Neural progenitor cell (in vitro differentiated cells): ENCODE results near the gene REPS1. TPM values are rescaled to one million over a fixed set of nuclear protein-coding genes. Genes with fewer than 3 reads are reported as not detected.

ENCODE experiments used
- DNase-seq: peaks from one replicate; pipeline ENCODE4 v3.0.0-alpha.2; 2016; ENCODE audit warnings: low spot score
- H2AFZ ChIP-seq: fragments of 200-600 bp; sonication (generic); replicated peaks from 2 replicates; pipeline ENCODE4 v1.6.1; 2016; ENCODE audit warnings: antibody characterized with exemption
- H3F3A ChIP-seq: fragments of 200-600 bp; sonication (generic); 2 replicates; pipeline ENCODE4 v1.6.1; 2016; ENCODE audit warnings: antibody characterized with exemption, low read depth
- H3K27ac ChIP-seq: fragments of 200-600 bp; sonication (generic); 2 replicates; pipeline ENCODE4 v1.5.1; 2016; ENCODE audit warnings: mild to moderate bottlenecking
- H3K27me3 ChIP-seq: fragments of 200-600 bp; sonication (generic); 2 replicates; pipeline ENCODE4 v1.6.1; 2016; ENCODE audit warnings: mild to moderate bottlenecking, moderate library complexity
- H3K36me3 ChIP-seq: fragments of 200-600 bp; sonication (generic); 2 replicates; pipeline ENCODE4 v1.5.1; 2016
- H3K4me1 ChIP-seq: fragments of 200-600 bp; sonication (generic); 2 replicates; pipeline ENCODE4 v1.6.1; 2016; ENCODE audit warnings: mixed run types
- H3K4me2 ChIP-seq: fragments of 200-600 bp; sonication (generic); 2 replicates; pipeline ENCODE4 v1.6.1; 2016
- H3K4me3 ChIP-seq: fragments of 200-600 bp; sonication (generic); 2 replicates; pipeline ENCODE4 v1.5.1; 2016
- H3K79me2 ChIP-seq: fragments of 200-600 bp; sonication (generic); 2 replicates; pipeline ENCODE4 v1.6.1; 2016; ENCODE audit warnings: low read depth
- H3K9ac ChIP-seq: fragments of 200-600 bp; sonication (generic); 2 replicates; pipeline ENCODE4 v1.6.1; 2016
- H3K9me3 ChIP-seq: fragments of 200-600 bp; sonication (generic); 2 replicates; pipeline ENCODE4 v1.5.1; 2016; ENCODE audit warnings: low read depth
- H4K20me1 ChIP-seq: fragments of 200-600 bp; sonication (generic); 2 replicates; pipeline ENCODE4 v1.6.1; 2016; ENCODE audit warnings: low read depth
- H3K27ac Mint-ChIP-seq: 3 replicates; pipeline ENCODE4 v1.8.0; 2021; ENCODE audit warnings: mixed read lengths
- H3K27me3 Mint-ChIP-seq: 2 replicates; pipeline ENCODE4 v1.8.0; 2022; ENCODE audit warnings: low read depth, mild to moderate bottlenecking, inconsistent platforms, moderate library complexity, mixed read lengths; ENCODE audit not compliant: insufficient read depth
- H3K36me3 Mint-ChIP-seq: 3 replicates; pipeline ENCODE4 v1.8.0; 2021; ENCODE audit warnings: mixed read lengths
- H3K4me1 Mint-ChIP-seq: 3 replicates; pipeline ENCODE4 v1.8.0; 2021; ENCODE audit warnings: mixed read lengths
- H3K4me3 Mint-ChIP-seq: 3 replicates; pipeline ENCODE4 v1.8.0; 2021; ENCODE audit warnings: mild to moderate bottlenecking, moderate library complexity, mixed read lengths
- H3K9me3 Mint-ChIP-seq: 3 replicates; pipeline ENCODE4 v1.8.0; 2020; ENCODE audit warnings: mixed read lengths
- CTCF ChIP-seq: fragments of 200-600 bp; sonication (generic); IDR thresholded peaks from 2 replicates; pipeline ENCODE4 v1.5.1; 2017; ENCODE audit warnings: antibody characterized with exemption, mild to moderate bottlenecking
- EZH2 ChIP-seq: fragments of 200-600 bp; sonication (generic); IDR thresholded peaks from 2 replicates; pipeline ENCODE4 v1.6.1; 2017; ENCODE audit warnings: antibody characterized with exemption, mild to moderate bottlenecking, moderate library complexity
- EZH2phosphoT487 ChIP-seq: fragments of 200-600 bp; sonication (generic); IDR thresholded peaks from 2 replicates; pipeline ENCODE4 v1.6.1; 2017; ENCODE audit warnings: antibody characterized with exemption
- total RNA-seq: library from RNA; depleted of rRNA; stranded (reverse); fragments of >200 nt; gene quantifications from 2 replicates; pipeline ENCODE4 v1.2.3, GENCODE V29; 2015; ENCODE audit warnings: low replicate concordance

Gene REPS1
- total RNA-seq, 1 donor from 2014 or later = 97.5 TPM

- DNase-seq = no peak
- Mint-ChIP-seq H3K9me3 (no peaks in the 10 kb centered on the region), H3K36me3 (no peaks in the 10 kb centered on the region), H3K4me1 (peaks cover 18% of the 10 kb centered on the region), H3K27me3 (peaks cover 3% of the 10 kb centered on the region), H3K4me3 (no peak overlapping the region), H3K27ac (no peak overlapping the region)
- H3K27me3 ChIP-seq = no peaks in the 10 kb centered on the region
- no peak overlapping the region for H3K4me2 ChIP-seq
- peaks cover 22% of the 10 kb centered on the region for H3K4me1 ChIP-seq
- peak overlapping the region; percentile 36 for H2AFZ ChIP-seq
- H3F3A ChIP-seq = peaks cover 34% of the 10 kb centered on the region
- no peaks in the 10 kb centered on the region for H3K79me2 ChIP-seq
- H4K20me1 ChIP-seq = no peaks in the 10 kb centered on the region
- no peak overlapping the region for H3K9ac ChIP-seq
- H3K9me3 ChIP-seq = no peaks in the 10 kb centered on the region
- TF ChIP-seq CTCF = no peak
- no peak for TF ChIP-seq EZH2
- TF ChIP-seq EZH2phosphoT487 = no peak
- H3K36me3 ChIP-seq = no peaks in the 10 kb centered on the region
- H3K27ac ChIP-seq = no peak overlapping the region
- H3K4me3 ChIP-seq = no peak overlapping the region
Observed at GRCh38 chr6:139013185-139013800, 25.2 kb upstream of the REPS1 start.

GRCh38 chr6:139011980-139012379 lies 23.9 kb upstream of the REPS1 start:
- Mint-ChIP-seq H3K36me3 (no peaks in the 10 kb centered on the region), H3K27me3 (peaks cover 8% of the 10 kb centered on the region), H3K27ac (no peak overlapping the region), H3K9me3 (no peaks in the 10 kb centered on the region), H3K4me3 (no peak overlapping the region), H3K4me1 (peaks cover 11% of the 10 kb centered on the region)
- Histone ChIP-seq H3K36me3 (no peaks in the 10 kb centered on the region), H3K4me1 (peaks cover 15% of the 10 kb centered on the region), H3K27me3 (no peaks in the 10 kb centered on the region), H3F3A (peaks cover 28% of the 10 kb centered on the region), H3K4me2 (no peak overlapping the region), H3K79me2 (no peaks in the 10 kb centered on the region), H3K9me3 (no peaks in the 10 kb centered on the region), H4K20me1 (no peaks in the 10 kb centered on the region), H3K27ac (no peak overlapping the region), H3K4me3 (no peak overlapping the region), H2AFZ (no peak overlapping the region), H3K9ac (no peak overlapping the region)
- DNase-seq = no peak
- TF ChIP-seq EZH2phosphoT487 (no peak), EZH2 (no peak)

- Mint-ChIP-seq H3K27me3 (peaks cover 8% of the 10 kb centered on the region), H3K27ac (no peak overlapping the region), H3K4me3 (no peak overlapping the region), H3K4me1 (peaks cover 4% of the 10 kb centered on the region), H3K36me3 (no peaks in the 10 kb centered on the region), H3K9me3 (no peaks in the 10 kb centered on the region)
- Histone ChIP-seq H3K9ac (no peak overlapping the region), H3K4me1 (peaks cover 8% of the 10 kb centered on the region), H3K4me2 (no peak overlapping the region), H3K36me3 (no peaks in the 10 kb centered on the region), H3K9me3 (no peaks in the 10 kb centered on the region), H3K27me3 (no peaks in the 10 kb centered on the region), H4K20me1 (no peaks in the 10 kb centered on the region), H3K79me2 (no peaks in the 10 kb centered on the region), H3K4me3 (no peak overlapping the region), H2AFZ (peak overlapping the region; percentile 27), H3F3A (peaks cover 23% of the 10 kb centered on the region), H3K27ac (no peak overlapping the region)
- DNase-seq = peak; percentile 20
- TF ChIP-seq EZH2phosphoT487 = no peak
- no peak for TF ChIP-seq CTCF
- no peak for TF ChIP-seq EZH2
Observed at GRCh38 chr6:139010674-139011073, 22.6 kb upstream of the REPS1 start.

- no peaks in the 10 kb centered on the region for H3K27me3 ChIP-seq
Observed at GRCh38 chr6:139008117-139008516, 20.1 kb upstream of the REPS1 start.

More at GRCh38 chr6:139008117-139008516, 20.1 kb upstream of the REPS1 start:
- Mint-ChIP-seq H3K27ac (no peak overlapping the region), H3K36me3 (no peaks in the 10 kb centered on the region), H3K27me3 (peaks cover 8% of the 10 kb centered on the region), H3K4me3 (no peak overlapping the region), H3K9me3 (no peaks in the 10 kb centered on the region), H3K4me1 (peaks cover 2% of the 10 kb centered on the region)
- no peak overlapping the region for H3K9ac ChIP-seq
- no peak for TF ChIP-seq CTCF
- TF ChIP-seq EZH2 = no peak
- TF ChIP-seq EZH2phosphoT487 = no peak
- no peaks in the 10 kb centered on the region for H3K36me3 ChIP-seq
- no peak overlapping the region for H2AFZ ChIP-seq
- DNase-seq = no peak
- no peaks in the 10 kb centered on the region for H3K79me2 ChIP-seq
- H3F3A ChIP-seq = peaks cover 23% of the 10 kb centered on the region
- H3K4me3 ChIP-seq = no peak overlapping the region
- H3K4me2 ChIP-seq = no peak overlapping the region
- no peaks in the 10 kb centered on the region for H3K9me3 ChIP-seq
- no peaks in the 10 kb centered on the region for H4K20me1 ChIP-seq
- peaks cover 8% of the 10 kb centered on the region for H3K4me1 ChIP-seq
- no peak overlapping the region for H3K27ac ChIP-seq
